Suprapubic skin (tissue), 4 donors: ENCODE results near the gene SURF1. TPM values are rescaled to one million over a fixed set of nuclear protein-coding genes. Genes with fewer than 3 reads are reported as not detected.

Source experiments
- DNase-seq, 2 donors: peaks; one replicate each; pipeline ENCODE4 v3.0.0-alpha.2; 2019; ENCODE audit warnings: low spot score in 2 of 2
- H3K27ac ChIP-seq: fragments of 200-600 bp; sonication (generic); one replicate; pipeline ENCODE4 v1.5.1; 2019
- H3K27me3 ChIP-seq: fragments of 200-600 bp; sonication (generic); one replicate; pipeline ENCODE4 v1.5.1; 2019
- H3K36me3 ChIP-seq: fragments of 200-600 bp; sonication (generic); one replicate; pipeline ENCODE4 v1.5.1; 2019
- H3K4me1 ChIP-seq: fragments of 200-600 bp; sonication (generic); one replicate; pipeline ENCODE4 v1.5.1; 2019
- H3K4me3 ChIP-seq: fragments of 200-600 bp; sonication (generic); one replicate; pipeline ENCODE4 v1.5.1; 2019; ENCODE audit warnings: mild to moderate bottlenecking
- H3K9me3 ChIP-seq: fragments of 200-600 bp; sonication (generic); one replicate; pipeline ENCODE4 v1.5.1; 2019
- CTCF ChIP-seq, 2 donors: fragments of 200-600 bp in 1 of 2; fragments of 450-650 bp in 1 of 2; sonication (generic) in 1 of 2; IDR thresholded peaks; one replicate each; pipeline ENCODE4 v1.5.1; 2016 to 2019; ENCODE audit warnings: antibody characterized with exemption in 2 of 2, mild to moderate bottlenecking in 1 of 2, moderate library complexity in 1 of 2
- EP300 ChIP-seq: sonication (generic); formaldehyde crosslinking; IDR thresholded peaks from one replicate; pipeline ENCODE4 v1.6.1; 2017; ENCODE audit warnings: antibody characterized with exemption
- POLR2A ChIP-seq, 2 donors: fragments of 450-650 bp; IDR thresholded peaks; one replicate each; pipeline ENCODE4 v1.6.1; 2017; ENCODE audit warnings: antibody characterized with exemption in 2 of 2, mild to moderate bottlenecking in 2 of 2, moderate library complexity in 2 of 2
- POLR2AphosphoS5 ChIP-seq, 3 donors: sonication (generic); formaldehyde crosslinking; IDR thresholded peaks; one replicate each; pipeline ENCODE4 v1.6.1; 2017; ENCODE audit warnings: antibody characterized with exemption in 3 of 3
- WGBS: methylation state at CpG from one replicate; pipeline ENCODE4 v1.1.5; 2018; 5-methylcytosine and 5-hydroxymethylcytosine counted together
- total RNA-seq, 4 donors: library from RNA; depleted of rRNA; stranded (reverse); fragments of >200 nt; gene quantifications; one replicate each; pipeline ENCODE4 v1.1.0, GENCODE V29; 2016

SURF1 gene, protein sequence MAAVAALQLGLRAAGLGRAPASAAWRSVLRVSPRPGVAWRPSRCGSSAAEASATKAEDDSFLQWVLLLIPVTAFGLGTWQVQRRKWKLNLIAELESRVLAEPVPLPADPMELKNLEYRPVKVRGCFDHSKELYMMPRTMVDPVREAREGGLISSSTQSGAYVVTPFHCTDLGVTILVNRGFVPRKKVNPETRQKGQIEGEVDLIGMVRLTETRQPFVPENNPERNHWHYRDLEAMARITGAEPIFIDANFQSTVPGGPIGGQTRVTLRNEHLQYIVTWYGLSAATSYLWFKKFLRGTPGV
- 10 to 100 TPM; 29.1 to 45.0 (median 33.4) TPM for total RNA-seq

- H3K27ac ChIP-seq: peak within 1 kb of the TSS; percentile 80
- H3K4me3 ChIP-seq: peak within 1 kb of the TSS; percentile 77
- TF ChIP-seq POLR2A (IDR thresholded peaks at IDR 0.05) (peak in 1 of 2 donors; percentile 62), POLR2AphosphoS5 (IDR thresholded peaks at IDR 0.05) (peak in 1 of 3 donors; percentile 44), EP300 (no peak), CTCF (IDR thresholded peaks at IDR 0.05) (no peak)
- no peaks in the 10 kb centered on the region for H3K9me3 ChIP-seq
- H3K27me3 ChIP-seq: no peaks in the 10 kb centered on the region
- peak; percentile 92 to 95 for DNase-seq
- WGBS: under 1% methylated on average over 52 of the region's 78 CpGs
- H3K36me3 ChIP-seq: peaks cover 47% of the 10 kb centered on the region
- peaks cover 42% of the 10 kb centered on the region for H3K4me1 ChIP-seq
These were observed at the start of gene SURF1, which contains the start of gene SURF2 for GRCh38 chr9:133356391-133357091. TSS of gene SURF1 (minus strand) at chr9:133356487. CDS start at chr9:133356453, 34 bp downstream. TSS of gene SURF2 (plus strand) at chr9:133356550. CDS start at chr9:133356593, 43 bp downstream.

DNA sequence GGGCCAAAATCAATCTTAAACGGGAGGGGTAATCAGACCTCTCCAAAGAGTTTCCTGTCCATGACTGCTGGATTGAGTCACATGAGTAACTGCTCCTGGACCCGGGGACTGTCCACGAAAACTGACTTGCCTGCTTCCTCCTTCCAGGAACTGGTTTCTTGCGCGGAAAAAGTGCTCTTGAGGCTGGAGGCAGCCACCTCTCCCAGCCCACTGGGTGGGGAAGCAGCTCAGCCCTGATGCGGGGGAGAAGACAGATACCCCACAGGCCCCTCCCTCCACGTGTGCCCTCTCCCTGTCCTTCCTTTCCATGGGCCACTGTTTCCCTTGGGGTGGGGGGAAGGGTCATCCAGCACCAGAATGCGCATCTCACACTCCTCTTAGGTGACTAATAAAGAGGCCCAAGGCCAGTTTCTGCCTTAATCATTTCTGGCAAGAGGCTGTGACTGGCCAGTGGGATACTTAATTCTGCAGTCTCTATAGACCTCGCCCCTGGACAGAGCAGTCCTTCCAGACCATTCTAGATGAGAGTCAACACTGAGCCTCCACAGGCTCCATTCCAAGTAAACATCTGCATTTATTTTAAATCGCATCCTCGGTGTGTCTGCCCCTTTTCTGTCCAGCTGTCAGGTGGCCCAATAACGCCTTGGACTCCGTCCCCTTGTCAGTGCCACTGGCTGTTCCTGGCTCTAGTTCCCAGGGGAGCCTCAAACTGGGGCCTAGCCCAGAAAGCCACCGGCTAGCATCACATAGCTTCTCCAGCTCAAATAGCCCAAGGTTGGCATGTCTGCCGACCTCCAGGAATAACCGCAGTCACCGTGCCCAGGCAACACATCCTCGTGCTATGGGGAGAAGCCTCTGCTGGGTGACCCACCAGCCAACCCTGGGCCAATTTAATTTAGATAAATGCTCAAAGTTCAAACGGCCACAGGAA, 49.5 kb upstream of the SURF1 start:
- TF ChIP-seq POLR2AphosphoS5 (IDR thresholded peaks at IDR 0.05): no peak
- TF ChIP-seq CTCF (IDR thresholded peaks at IDR 0.05): no peak
- no peak for TF ChIP-seq EP300
- no peak for TF ChIP-seq POLR2A (IDR thresholded peaks at IDR 0.05)
- WGBS: 82% methylated on average over 17 of the region's 19 CpGs
- H3K4me3 ChIP-seq: no peak overlapping the region
- no peaks in the 10 kb centered on the region for H3K9me3 ChIP-seq
- H3K36me3 ChIP-seq: peaks cover 62% of the 10 kb centered on the region
- no peak for DNase-seq
- no peak overlapping the region for H3K27ac ChIP-seq
- H3K27me3 ChIP-seq: no peaks in the 10 kb centered on the region
- H3K4me1 ChIP-seq: no peaks in the 10 kb centered on the region

- peaks cover 50% of the 10 kb centered on the region for H3K36me3 ChIP-seq
These were observed 48.2 kb upstream of the SURF1 start for GRCh38 chr9:133404454-133405002.

GRCh38 chr9:133403766-133404453, 47.6 kb upstream of the SURF1 start:
- WGBS: 66% methylated on average over 12 of the region's 16 CpGs
- no peak for DNase-seq
- peaks cover 45% of the 10 kb centered on the region for H3K36me3 ChIP-seq

More at GRCh38 chr9:133404454-133405002, 48.2 kb upstream of the SURF1 start:
- TF ChIP-seq EP300 (no peak), CTCF (IDR thresholded peaks at IDR 0.05) (no peak), POLR2A (IDR thresholded peaks at IDR 0.05) (no peak), POLR2AphosphoS5 (IDR thresholded peaks at IDR 0.05) (no peak)
- Histone ChIP-seq H3K4me3 (no peak overlapping the region), H3K27me3 (no peaks in the 10 kb centered on the region), H3K4me1 (no peaks in the 10 kb centered on the region), H3K27ac (no peak overlapping the region), H3K9me3 (no peaks in the 10 kb centered on the region)
- 89% methylated on average over 9 of the region's 12 CpGs for WGBS
- no peak for DNase-seq

More at GRCh38 chr9:133403766-133404453, 47.6 kb upstream of the SURF1 start:
- H3K9me3 ChIP-seq: no peaks in the 10 kb centered on the region
- H3K27ac ChIP-seq: no peak overlapping the region
- H3K4me1 ChIP-seq: no peaks in the 10 kb centered on the region
- no peak overlapping the region for H3K4me3 ChIP-seq
- TF ChIP-seq POLR2A (IDR thresholded peaks at IDR 0.05): no peak
- TF ChIP-seq CTCF (IDR thresholded peaks at IDR 0.05): peak; percentile 27 to 58
- H3K27me3 ChIP-seq: no peaks in the 10 kb centered on the region
